ENCODE measurements around the gene CFAP97D1.

CFAP97D1 gene

DNA sequence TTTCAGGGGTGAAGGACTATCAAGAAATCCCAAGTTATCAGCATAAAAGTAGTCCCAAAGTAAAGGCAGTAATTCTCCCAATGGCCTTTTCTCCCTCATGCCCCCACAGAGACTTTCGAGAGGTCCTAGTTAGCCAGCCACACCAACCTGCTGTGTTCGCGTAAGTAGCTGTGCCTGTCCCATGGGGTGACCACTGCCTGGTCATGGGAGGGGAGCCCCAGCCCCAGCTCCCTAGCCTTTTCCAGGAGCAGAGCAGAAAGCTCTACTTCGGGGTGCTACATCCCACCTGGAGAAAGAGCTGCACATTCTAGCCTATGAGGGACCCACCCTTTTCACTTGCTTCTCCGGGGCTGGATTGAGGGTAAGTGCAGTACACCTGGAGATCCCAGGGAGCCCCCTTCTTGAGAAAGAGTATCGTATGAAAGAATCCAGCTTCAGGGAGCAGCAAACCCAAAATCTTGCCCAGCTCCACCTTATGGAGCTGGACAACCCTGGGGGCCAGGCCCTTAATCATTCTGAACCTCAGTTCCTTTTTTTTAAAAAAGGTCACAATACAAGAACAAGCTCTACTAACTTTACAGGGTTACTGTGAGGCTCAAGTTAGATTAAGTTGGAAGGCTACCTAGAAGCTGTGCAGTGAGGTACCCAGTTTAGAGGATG lies 13.1 kb upstream of the CFAP97D1 start:
- Histone ChIP-seq H3K27me3 (ENCODE audit: control insufficient read depth, insufficient read depth, low read length, poor library complexity, severe bottlenecking) (no peaks in the 10 kb centered on the region), H3K4me1 (ENCODE audit: control insufficient read depth, insufficient read depth, low read length) (no peaks in the 10 kb centered on the region), H3K27ac (ENCODE audit: insufficient read depth, low read depth, low read length, poor library complexity, severe bottlenecking) (no peak overlapping the region), H3K4me3 (ENCODE audit: insufficient read depth, low read depth, low read length) (no peak overlapping the region), H3K36me3 (ENCODE audit: control insufficient read depth, insufficient read depth, low read length) (peaks cover 6% of the 10 kb centered on the region), H3K9me3 (ENCODE audit: control insufficient read depth, low read length) (no peaks in the 10 kb centered on the region)
- 94 to 95% methylated on average over 6 of the region's 6 CpGs for WGBS, 2 experiments

GRCh38 chr17:43767713-43768059 lies 12.5 kb upstream of the CFAP97D1 start:
- H3K36me3 ChIP-seq (ENCODE audit: control insufficient read depth, insufficient read depth, low read length) = peaks cover 11% of the 10 kb centered on the region
- no peaks in the 10 kb centered on the region for H3K4me1 ChIP-seq (ENCODE audit: control insufficient read depth, insufficient read depth, low read length)
- H3K27ac ChIP-seq (ENCODE audit: insufficient read depth, low read depth, low read length, poor library complexity, severe bottlenecking) = no peak overlapping the region
- H3K9me3 ChIP-seq (ENCODE audit: control insufficient read depth, low read length) = no peaks in the 10 kb centered on the region
- no peaks in the 10 kb centered on the region for H3K27me3 ChIP-seq (ENCODE audit: control insufficient read depth, insufficient read depth, low read length, poor library complexity, severe bottlenecking)
- 92 to 93% methylated on average over 5 of the region's 5 CpGs for WGBS, 2 experiments
- H3K4me3 ChIP-seq (ENCODE audit: insufficient read depth, low read depth, low read length) = no peak overlapping the region

DNA sequence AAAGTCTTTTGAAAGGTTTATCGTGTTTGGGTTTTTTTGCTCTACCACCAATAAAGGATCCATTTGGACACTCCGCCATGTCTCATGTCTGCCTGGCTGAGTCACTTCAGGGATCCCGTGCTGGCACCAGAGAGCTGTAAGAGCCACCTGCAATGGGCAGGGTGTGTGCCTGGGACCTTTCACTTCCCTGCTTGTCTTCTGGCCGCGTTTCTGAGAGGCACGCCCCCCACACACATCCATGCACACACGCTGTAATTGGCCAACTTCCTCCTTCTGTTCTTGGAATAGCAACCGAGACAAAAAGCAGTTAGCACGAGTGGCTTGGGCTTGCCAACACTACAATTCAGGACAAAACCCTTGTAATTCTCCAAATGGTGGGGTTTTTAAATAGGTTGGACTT lies 11.9 kb upstream of the CFAP97D1 start:
- Histone ChIP-seq H3K27me3 (ENCODE audit: control insufficient read depth, insufficient read depth, low read length, poor library complexity, severe bottlenecking) (no peaks in the 10 kb centered on the region), H3K27ac (ENCODE audit: insufficient read depth, low read depth, low read length, poor library complexity, severe bottlenecking) (no peak overlapping the region), H3K4me3 (ENCODE audit: insufficient read depth, low read depth, low read length) (no peak overlapping the region), H3K9me3 (ENCODE audit: control insufficient read depth, low read length) (no peaks in the 10 kb centered on the region), H3K36me3 (ENCODE audit: control insufficient read depth, insufficient read depth, low read length) (peaks cover 12% of the 10 kb centered on the region), H3K4me1 (ENCODE audit: control insufficient read depth, insufficient read depth, low read length) (no peaks in the 10 kb centered on the region)
- 87 to 93% methylated on average over 9 of the region's 9 CpGs for WGBS, 2 experiments

GRCh38 chr17:43768943-43769342 lies 11.3 kb upstream of the CFAP97D1 start:
- H3K4me1 ChIP-seq (ENCODE audit: control insufficient read depth, insufficient read depth, low read length) = no peaks in the 10 kb centered on the region
- WGBS, 2 experiments = 89 to 90% methylated on average over 7 of the region's 7 CpGs
- H3K36me3 ChIP-seq (ENCODE audit: control insufficient read depth, insufficient read depth, low read length) = peaks cover 12% of the 10 kb centered on the region
- H3K27ac ChIP-seq (ENCODE audit: insufficient read depth, low read depth, low read length, poor library complexity, severe bottlenecking) = no peak overlapping the region
- no peak overlapping the region for H3K4me3 ChIP-seq (ENCODE audit: insufficient read depth, low read depth, low read length)
- no peaks in the 10 kb centered on the region for H3K9me3 ChIP-seq (ENCODE audit: control insufficient read depth, low read length)
- H3K27me3 ChIP-seq (ENCODE audit: control insufficient read depth, insufficient read depth, low read length, poor library complexity, severe bottlenecking) = no peaks in the 10 kb centered on the region

DNA sequence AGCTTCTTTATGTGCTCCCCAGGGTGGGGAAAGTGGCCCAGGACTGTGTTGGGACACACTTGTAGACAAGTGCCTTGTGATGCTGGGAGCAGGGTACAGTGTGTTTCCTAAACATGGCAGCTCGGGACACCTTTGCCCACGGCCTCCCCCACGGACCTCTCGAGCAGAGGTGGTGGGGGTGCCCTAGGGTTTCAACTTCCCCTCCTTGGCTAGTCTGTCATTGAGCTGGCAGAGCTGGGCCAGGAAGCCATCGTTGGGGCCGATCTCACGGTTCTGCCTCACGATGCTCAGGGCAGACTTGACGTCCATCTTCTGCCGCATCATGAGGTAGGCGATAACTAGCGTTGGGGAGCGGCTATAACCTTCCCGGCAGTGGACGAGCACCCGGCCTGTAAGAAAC lies 10.8 kb upstream of the CFAP97D1 start:
- H3K4me1 ChIP-seq (ENCODE audit: control insufficient read depth, insufficient read depth, low read length) = no peaks in the 10 kb centered on the region
- H3K36me3 ChIP-seq (ENCODE audit: control insufficient read depth, insufficient read depth, low read length) = peaks cover 12% of the 10 kb centered on the region
- no peaks in the 10 kb centered on the region for H3K27me3 ChIP-seq (ENCODE audit: control insufficient read depth, insufficient read depth, low read length, poor library complexity, severe bottlenecking)
- 96% methylated on average over 16 of the region's 16 CpGs for WGBS, 2 experiments
- H3K4me3 ChIP-seq (ENCODE audit: insufficient read depth, low read depth, low read length) = no peak overlapping the region
- no peaks in the 10 kb centered on the region for H3K9me3 ChIP-seq (ENCODE audit: control insufficient read depth, low read length)
- no peak overlapping the region for H3K27ac ChIP-seq (ENCODE audit: insufficient read depth, low read depth, low read length, poor library complexity, severe bottlenecking)

DNA sequence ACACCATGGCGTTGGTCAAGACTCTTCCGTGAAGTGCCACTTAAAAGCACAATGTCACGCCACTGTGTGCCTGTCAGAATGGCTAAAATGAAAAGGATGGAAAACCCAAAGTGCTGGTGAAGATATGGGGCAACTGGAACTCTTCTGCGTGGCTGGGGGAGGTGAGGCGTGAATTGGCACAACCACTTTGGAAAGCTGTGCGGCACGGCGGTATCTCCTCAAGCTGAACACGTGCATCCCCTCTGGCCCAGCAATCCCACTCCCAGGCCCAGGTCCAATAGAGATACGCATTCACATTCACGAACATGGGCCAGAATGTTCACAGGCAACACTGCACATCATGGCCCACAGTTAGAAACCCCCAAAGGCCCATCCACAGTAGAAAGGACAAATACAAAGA lies 10.4 kb upstream of the CFAP97D1 start:
- Histone ChIP-seq H3K4me1 (ENCODE audit: control insufficient read depth, insufficient read depth, low read length) (no peaks in the 10 kb centered on the region), H3K27me3 (ENCODE audit: control insufficient read depth, insufficient read depth, low read length, poor library complexity, severe bottlenecking) (no peaks in the 10 kb centered on the region), H3K9me3 (ENCODE audit: control insufficient read depth, low read length) (no peaks in the 10 kb centered on the region), H3K27ac (ENCODE audit: insufficient read depth, low read depth, low read length, poor library complexity, severe bottlenecking) (no peak overlapping the region), H3K36me3 (ENCODE audit: control insufficient read depth, insufficient read depth, low read length) (peaks cover 12% of the 10 kb centered on the region), H3K4me3 (ENCODE audit: insufficient read depth, low read depth, low read length) (no peak overlapping the region)
- WGBS, 2 experiments = 96 to 97% methylated on average over 11 of the region's 11 CpGs

- no peak overlapping the region for H3K4me3 ChIP-seq (ENCODE audit: insufficient read depth, low read depth, low read length)
- WGBS, 2 experiments = 84 to 100% methylated on average over 1 of the region's 2 CpGs
Measured at GRCh38 chr17:43770957-43771356, 9.3 kb upstream of the CFAP97D1 start.

DNA sequence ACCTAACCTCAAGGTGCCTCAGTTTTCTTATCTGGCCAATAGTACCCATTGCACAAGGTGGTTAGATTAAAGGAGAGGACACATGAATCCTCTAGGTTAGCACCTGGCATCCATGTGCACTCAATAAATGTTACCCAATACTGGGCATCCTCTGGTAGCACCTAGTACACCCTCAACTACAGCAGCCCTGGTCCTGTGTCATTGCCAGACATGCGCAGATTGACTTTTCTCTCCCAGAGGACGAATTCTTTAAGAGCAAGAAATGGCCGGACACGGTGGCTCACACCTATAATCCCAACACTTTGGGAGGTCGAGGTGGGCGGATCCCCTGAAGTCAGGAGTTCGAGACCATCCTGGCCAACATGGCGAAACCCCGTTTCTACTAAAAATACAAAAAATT lies 8.8 kb upstream of the CFAP97D1 start:
- Histone ChIP-seq H3K9me3 (ENCODE audit: control insufficient read depth, low read length) (no peaks in the 10 kb centered on the region), H3K36me3 (ENCODE audit: control insufficient read depth, insufficient read depth, low read length) (peaks cover 12% of the 10 kb centered on the region)
- 84 to 88% methylated on average over 9 of the region's 9 CpGs for WGBS, 2 experiments

More at GRCh38 chr17:43770957-43771356, 9.3 kb upstream of the CFAP97D1 start:
- Histone ChIP-seq H3K4me1 (ENCODE audit: control insufficient read depth, insufficient read depth, low read length) (no peaks in the 10 kb centered on the region), H3K9me3 (ENCODE audit: control insufficient read depth, low read length) (no peaks in the 10 kb centered on the region), H3K27me3 (ENCODE audit: control insufficient read depth, insufficient read depth, low read length, poor library complexity, severe bottlenecking) (no peaks in the 10 kb centered on the region), H3K36me3 (ENCODE audit: control insufficient read depth, insufficient read depth, low read length) (peaks cover 12% of the 10 kb centered on the region), H3K27ac (ENCODE audit: insufficient read depth, low read depth, low read length, poor library complexity, severe bottlenecking) (no peak overlapping the region)

GRCh38 chr17:43772877-43773648 lies 7.2 kb upstream of the CFAP97D1 start:
- 93 to 98% methylated on average over 9 of the region's 10 CpGs for WGBS, 2 experiments
- Histone ChIP-seq H3K27ac (ENCODE audit: insufficient read depth, low read depth, low read length, poor library complexity, severe bottlenecking) (no peak overlapping the region), H3K9me3 (ENCODE audit: control insufficient read depth, low read length) (no peaks in the 10 kb centered on the region), H3K36me3 (ENCODE audit: control insufficient read depth, insufficient read depth, low read length) (peaks cover 12% of the 10 kb centered on the region), H3K4me3 (ENCODE audit: insufficient read depth, low read depth, low read length) (no peak overlapping the region), H3K27me3 (ENCODE audit: control insufficient read depth, insufficient read depth, low read length, poor library complexity, severe bottlenecking) (no peaks in the 10 kb centered on the region), H3K4me1 (ENCODE audit: control insufficient read depth, insufficient read depth, low read length) (no peaks in the 10 kb centered on the region)

More for the DNA sequence above, 8.8 kb upstream of the CFAP97D1 start:
- H3K27me3 ChIP-seq (ENCODE audit: control insufficient read depth, insufficient read depth, low read length, poor library complexity, severe bottlenecking) = no peaks in the 10 kb centered on the region
- no peak overlapping the region for H3K4me3 ChIP-seq (ENCODE audit: insufficient read depth, low read depth, low read length)
- H3K27ac ChIP-seq (ENCODE audit: insufficient read depth, low read depth, low read length, poor library complexity, severe bottlenecking) = no peak overlapping the region
- H3K4me1 ChIP-seq (ENCODE audit: control insufficient read depth, insufficient read depth, low read length) = no peaks in the 10 kb centered on the region

- WGBS, 2 experiments = 94 to 96% methylated on average over 16 of the region's 16 CpGs
- Histone ChIP-seq H3K36me3 (ENCODE audit: control insufficient read depth, insufficient read depth, low read length) (peaks cover 5% of the 10 kb centered on the region), H3K27ac (ENCODE audit: insufficient read depth, low read depth, low read length, poor library complexity, severe bottlenecking) (no peak overlapping the region), H3K27me3 (ENCODE audit: control insufficient read depth, insufficient read depth, low read length, poor library complexity, severe bottlenecking) (peaks cover 6% of the 10 kb centered on the region), H3K9me3 (ENCODE audit: control insufficient read depth, low read length) (no peaks in the 10 kb centered on the region), H3K4me3 (ENCODE audit: insufficient read depth, low read depth, low read length) (no peak overlapping the region), H3K4me1 (ENCODE audit: control insufficient read depth, insufficient read depth, low read length) (no peaks in the 10 kb centered on the region)
Measured at GRCh38 chr17:43774304-43775250, 5.7 kb upstream of the CFAP97D1 start.

All from ectodermal cell (in vitro differentiated cells).